SH-SY5Y (cell line): ENCODE data around the gene TBC1D9B.

ENCODE experiments used
- GATA2 ChIP-seq: IDR thresholded peaks from 2 replicates; pipeline ENCODE4 v1.6.1; 2011; ENCODE audit warnings: mild to moderate bottlenecking, low read depth, low read length
- GATA3 ChIP-seq: IDR thresholded peaks from 2 replicates; pipeline ENCODE4 v1.6.1; 2011; ENCODE audit warnings: low read depth, mild to moderate bottlenecking, low read length, moderate library complexity

- TF ChIP-seq GATA2 (no peak), GATA3 (no peak)
Measured at GRCh38 chr5:179852993-179853547, 54.6 kb downstream of the TBC1D9B start.
